ENCODE data around the gene PSMD11.

PSMD11 gene

DNA sequence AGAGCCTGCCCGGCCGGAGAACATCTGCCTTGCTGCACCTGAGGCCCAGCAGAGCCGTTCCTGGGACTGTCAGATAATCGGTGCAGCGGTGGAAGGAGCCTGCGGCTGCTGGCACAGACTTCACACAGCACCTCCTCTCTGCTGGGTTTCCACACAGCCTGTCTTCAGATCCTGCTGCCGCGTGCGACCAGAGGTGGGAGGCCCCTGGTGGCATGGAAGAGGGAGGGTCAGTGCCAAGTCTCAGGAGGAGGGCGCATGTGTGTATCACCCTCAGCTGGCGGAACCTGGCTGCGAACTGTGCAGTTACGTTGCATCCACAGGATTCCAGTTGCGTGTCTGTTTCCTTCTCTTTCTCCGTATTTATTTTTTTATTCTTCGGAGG is 45.8 kb downstream of the PSMD11 start:
- DNase-seq (ENCODE audit: low spot score): no peak

DNA sequence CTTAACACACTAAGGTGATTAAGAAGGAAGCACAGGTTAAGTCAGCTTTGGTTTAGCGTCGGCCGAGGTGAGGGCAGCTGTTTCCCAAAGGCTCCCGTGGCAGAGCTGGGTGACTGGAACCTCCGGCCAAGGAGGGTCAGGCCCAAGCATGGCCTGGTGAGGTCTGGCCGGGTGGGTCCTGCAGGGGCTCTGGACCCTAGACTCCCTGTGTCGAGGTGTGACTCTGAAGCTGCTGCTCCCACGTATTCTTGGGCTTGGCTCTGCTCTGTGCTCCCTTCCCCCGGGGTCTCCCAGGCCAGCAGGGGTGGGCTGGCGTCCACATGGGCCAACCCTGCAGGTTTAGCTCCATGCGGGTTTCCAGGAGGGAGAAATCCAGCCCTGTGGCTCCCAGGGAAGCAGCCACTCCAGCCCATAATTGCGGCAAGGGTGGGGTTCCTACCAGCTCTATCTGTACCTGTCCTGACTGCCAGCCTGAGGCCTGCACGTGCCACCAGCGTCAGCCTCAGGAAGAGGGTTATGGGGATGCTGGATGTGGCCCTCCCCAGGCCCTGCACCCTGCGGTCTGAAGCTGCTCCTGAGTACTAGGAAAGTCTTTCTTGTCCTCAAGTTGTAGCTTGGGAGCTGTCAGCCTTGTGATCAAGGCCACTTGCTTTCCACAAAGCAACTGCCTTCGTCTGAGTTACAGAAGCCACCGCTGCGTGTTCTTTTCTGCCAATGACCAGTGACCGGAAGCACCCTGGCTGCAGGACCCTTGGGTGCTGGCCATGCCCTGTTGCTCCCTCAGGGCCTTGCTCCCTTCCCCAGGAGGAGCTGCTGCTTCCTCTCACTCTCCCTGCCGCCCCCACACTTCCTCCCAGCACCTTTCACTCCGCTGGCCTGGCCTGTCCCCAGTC is 47.3 kb downstream of the PSMD11 start:
- DNase-seq (ENCODE audit: low spot score): peak; percentile 28

DNA sequence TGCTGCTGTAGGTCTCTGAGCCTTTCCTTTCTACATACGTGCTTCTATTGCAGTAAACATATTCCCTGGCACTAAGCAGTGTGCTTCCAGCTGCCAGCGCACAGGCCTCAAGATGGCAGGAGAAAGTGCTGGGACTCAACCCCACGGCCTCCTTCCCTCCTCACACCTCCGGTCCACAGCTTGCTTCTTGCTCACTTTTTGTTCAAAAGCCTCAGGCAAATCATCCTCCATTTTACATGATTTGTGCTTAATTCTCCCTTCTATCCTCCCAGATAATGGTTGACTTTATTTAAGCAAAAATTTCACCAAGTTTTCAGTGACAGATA is 47.9 kb downstream of the PSMD11 start:
- no peak for DNase-seq (ENCODE audit: low spot score)

DNA sequence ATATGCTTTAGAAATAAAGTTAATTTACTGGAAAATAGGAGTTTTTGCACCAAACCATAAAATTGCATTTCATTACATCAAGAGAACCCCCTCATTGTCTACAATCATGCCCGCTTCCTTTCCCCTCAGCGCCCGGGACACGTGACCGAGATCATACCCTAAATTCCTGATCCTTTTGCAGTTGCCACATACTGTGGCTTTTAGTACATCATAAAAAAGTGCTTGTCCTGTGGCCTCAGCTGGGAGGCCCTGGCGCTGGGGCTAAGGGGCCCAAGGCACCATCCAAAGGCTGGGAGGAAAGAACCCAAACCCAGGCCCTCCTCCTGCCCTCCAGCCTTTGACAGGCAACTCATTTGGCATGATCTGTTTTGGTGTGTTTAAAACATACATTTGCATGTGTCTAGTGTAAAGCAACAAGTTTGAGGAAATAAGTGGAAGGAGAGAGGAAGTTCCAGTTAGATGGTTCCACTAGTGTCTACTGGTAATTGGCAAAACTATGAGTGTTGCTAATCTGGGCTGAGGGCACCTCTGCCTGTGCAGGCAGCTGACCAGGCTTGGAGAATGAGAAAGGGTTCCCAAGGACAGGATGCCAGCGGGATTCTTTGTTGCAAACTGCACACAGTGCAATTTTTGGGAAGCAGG is 48.5 kb downstream of the PSMD11 start:
- no peak for DNase-seq (ENCODE audit: low spot score)

DNA sequence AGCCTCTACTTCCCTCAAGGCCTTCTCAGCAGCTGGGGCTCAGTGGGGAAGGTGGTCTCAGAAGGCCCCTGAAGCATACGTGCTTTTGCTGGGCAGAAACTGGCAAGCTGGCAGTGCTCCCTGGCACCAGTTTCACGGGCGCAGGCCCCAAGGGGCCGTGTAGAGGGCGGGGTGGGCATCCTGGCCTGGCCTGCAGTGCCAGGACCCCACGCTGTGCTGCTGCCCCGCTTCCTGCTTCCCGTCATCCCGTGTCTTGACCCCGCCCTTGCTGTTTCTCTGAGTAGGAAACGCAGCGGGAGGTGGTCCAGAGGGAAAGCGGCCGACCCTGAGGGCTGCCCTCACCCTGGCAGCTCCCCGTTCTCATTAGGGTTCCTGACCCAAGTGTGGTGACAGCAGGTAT is 49.3 kb downstream of the PSMD11 start:
- no peak for DNase-seq (ENCODE audit: low spot score)

DNA sequence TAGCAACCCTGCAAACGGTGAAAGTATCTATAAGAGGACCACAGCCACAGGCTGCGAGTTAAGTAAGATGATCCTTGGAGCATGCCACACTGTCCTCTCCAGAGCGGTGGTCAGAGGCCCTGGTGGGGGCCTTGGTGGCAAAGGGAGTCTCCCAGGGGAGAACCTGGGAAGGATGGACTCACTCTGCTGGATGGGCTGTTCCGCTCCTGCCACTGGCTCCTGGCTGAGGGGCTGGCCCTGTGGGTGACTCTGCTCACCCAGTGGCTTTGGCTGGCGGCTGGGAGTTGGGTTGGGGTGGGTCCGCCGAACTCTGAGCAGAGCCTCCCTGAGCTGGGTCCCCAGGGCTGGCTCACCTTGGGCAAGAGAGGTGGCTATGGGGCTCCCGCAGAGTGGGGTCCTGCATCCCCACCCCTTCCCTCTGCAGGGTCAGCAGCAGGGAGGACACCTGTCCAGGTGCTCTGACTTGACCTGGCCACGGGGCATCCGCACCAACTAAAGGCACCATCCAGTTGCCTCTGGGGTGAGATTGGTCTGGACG is 49.7 kb downstream of the PSMD11 start:
- DNase-seq (ENCODE audit: low spot score): no peak

DNA sequence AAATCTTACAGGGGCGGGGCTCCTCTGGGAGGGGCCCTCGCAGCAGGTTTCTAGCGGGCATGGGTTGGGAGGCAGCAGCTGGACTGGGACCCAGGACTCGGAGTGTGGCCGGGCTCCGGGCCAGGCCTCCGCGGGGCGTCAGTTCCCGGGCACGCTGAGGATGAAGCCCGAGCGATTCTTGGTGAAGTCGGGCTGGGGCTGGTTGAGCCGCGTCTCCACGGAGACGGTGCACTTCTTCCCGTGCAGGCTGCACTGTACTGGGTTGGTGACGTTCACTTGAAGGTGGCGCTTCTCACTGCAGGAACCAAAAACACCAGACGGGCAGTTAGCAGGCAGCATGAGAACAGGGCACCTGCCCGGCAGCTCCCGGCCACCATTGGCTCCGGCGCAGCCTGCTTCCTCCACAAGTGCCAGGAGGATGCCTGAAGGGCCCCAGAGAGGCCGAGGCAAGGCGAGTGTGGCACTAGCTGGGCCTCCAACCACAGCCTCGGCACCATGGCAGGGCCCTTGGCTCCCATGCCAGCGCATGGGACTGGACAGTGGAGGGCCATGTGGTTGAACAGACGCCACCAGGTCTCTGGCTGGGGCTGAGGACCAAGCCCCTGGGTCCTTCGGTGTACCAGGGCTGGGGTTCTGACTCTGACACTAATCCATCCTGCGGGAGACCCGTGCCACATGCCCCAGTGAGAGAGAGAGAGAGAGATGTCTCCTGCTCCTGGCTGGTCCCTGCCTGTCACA is 50.5 kb downstream of the PSMD11 start:
- no peak for DNase-seq (ENCODE audit: low spot score)

DNA sequence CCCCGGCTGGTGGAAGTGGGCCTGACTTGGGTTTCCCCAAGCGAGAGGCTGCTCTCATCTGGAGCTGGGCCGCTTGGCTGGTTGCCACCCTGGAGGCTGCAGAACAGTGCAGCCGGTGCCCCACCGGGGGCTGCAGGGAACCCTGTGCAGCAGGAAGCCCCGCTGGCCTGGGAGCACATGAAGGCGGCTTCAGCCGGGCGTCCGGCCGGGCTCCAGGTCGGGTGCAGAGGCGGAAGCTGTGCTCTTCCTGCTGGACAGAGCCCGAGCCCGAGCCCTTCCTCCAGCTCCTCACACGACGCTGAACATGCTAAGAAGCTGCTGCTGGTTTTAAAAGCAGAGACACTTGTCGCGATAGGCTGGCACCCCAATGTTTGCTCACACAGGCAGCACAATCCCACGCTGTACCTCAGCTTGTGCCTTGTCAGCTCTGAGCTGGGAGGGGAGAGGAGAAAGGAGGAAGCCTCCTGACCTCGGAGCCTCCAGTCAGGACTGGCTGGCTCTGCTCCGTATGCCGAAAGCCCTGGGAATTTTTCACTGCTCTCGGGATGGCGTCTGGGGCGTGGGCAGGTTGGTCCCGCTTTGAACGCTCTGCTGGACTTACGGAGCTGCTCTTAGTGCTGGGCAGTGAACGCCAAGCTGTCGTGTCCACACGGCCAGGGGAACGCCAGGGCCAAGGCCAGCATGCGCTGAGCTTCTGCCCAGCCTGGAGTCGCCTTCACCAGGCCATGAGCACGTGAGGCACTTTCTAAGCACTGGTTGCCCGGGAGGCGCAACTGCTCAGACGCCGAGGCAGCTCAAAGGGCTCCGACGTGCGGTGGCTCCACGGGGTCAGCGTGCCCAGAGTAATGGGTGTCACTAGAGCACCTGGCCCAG is 51.3 kb downstream of the PSMD11 start:
- no peak for DNase-seq (ENCODE audit: low spot score)

DNA sequence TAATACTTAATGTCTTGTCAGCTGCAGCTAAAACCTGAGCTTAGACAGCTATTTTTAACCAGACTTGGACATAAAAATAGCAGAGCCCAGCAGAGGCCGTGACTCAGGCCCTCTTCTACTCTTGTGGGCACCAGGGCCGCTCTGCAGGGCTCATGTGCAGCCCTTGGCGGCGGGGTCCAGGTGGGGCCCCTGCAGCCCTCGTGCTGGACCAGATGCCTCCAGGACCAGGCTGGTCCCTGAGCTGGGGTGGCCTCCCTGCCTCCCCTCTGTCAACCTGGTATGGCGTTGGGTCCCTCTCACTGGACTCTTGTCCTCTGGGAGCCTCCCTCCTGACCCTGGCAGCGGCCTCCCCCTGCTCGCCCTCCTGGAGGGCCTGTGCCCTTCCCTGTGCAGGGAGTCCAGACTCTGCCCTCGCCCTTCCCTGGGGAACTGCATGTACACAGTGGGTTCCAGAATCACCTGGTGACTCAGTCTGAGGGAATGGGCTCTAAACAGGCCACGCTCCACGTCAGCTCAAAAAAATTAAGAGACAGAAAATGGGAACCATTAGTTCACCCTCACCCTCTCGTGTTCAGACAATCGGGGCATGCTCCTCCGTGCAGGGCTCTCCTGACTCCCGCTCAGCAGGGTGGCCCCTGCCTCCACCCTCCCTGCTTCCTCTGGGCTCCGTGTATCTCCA is 52.2 kb downstream of the PSMD11 start:
- no peak for DNase-seq (ENCODE audit: low spot score)

DNA sequence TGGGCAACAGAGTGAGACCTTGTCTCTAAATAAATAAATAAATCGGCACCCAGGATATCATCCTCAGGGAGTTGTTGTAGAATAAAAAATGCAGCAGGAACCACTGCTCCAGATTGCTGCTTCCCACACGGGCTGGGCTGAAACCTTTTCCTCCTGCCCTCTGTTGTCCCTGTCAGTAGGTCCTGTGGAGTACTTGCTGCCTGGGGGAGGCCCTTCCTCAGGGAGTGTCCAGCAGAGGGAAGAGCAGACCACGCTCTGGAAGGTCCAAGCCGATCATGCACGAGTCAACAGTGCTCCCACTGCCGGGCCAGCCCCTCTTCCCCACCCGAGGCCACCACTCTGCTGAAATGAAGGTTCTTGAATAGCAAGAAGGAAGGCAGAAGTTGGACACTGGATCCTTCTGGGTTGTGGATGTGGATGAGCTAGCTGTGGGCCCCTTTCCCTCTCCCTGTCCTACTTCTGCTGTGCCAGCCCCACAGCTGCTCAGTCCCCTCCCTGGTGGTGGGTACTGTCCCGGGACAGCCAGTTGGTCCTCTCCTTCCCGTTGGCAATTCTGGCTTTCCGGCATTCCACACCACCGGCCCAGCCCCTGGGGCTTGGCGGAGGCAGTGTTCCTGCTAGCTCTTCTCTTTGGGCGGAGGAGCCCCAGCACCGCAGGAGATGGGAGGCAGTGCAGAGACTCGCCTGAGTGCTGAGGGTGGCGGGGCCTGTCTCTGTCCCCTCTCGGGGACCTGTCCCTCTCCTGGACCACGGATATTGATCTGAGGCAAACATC is 53.3 kb downstream of the PSMD11 start:
- DNase-seq (ENCODE audit: low spot score): no peak

DNA sequence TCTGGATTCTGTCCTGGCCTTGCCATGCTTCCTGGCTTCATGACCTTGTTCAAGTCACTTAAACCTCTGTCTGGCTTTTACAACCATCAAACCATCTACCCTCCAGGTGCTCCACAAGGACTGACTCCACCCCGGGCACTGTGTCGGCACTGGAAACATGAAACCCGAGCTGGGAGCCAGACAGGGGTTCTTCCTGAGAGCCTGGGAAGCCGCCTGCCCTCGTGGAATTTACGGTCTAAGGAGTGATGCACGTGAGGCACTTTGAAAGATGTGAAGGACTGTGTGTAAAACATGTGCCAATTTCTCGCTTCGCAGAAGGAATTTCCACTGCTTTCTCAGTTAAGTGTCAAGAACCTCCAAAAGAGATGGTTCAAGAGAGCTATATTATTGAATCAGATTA is 54.1 kb downstream of the PSMD11 start:
- DNase-seq (ENCODE audit: low spot score): no peak

DNA sequence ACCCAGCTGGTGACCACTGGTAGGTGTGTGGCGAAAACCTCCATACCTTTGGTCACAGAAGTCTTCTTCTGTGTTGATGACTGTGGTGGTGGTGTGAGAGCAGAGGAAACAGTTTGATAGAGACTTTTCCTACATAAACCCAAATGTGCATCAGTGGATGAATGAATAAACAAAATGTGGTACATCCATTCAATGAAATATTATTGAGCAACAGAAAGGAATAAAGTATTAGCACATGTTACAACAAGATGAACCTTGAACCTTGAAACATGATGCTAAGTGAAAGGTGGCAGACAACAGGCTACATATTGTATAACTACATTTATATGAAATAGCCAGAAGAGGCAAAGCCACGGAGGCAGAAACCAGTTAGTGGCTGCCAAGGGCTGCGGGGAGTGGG is 57.7 kb downstream of the PSMD11 start:
- no peak for DNase-seq (ENCODE audit: low spot score)

DNA sequence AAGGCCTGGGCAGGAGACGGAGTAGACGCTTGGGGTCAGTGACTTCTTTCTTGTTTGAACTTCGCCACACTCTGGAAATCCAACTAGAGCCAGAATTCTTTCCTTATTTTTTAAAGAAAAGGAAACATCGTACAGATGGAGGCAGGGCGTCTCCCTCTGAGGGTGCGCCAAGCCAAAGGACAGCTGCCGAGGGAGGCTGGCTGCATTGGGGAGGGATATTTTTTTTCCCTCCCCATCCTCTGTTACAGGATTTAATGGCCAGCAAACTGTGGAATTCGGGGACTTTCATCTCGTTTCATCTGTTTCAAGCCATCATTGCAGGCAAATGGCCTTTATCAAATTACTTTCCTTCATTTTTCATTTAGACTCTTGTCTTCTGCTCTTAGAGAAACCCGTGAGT is 58.4 kb downstream of the PSMD11 start:
- DNase-seq (ENCODE audit: low spot score): no peak

DNA sequence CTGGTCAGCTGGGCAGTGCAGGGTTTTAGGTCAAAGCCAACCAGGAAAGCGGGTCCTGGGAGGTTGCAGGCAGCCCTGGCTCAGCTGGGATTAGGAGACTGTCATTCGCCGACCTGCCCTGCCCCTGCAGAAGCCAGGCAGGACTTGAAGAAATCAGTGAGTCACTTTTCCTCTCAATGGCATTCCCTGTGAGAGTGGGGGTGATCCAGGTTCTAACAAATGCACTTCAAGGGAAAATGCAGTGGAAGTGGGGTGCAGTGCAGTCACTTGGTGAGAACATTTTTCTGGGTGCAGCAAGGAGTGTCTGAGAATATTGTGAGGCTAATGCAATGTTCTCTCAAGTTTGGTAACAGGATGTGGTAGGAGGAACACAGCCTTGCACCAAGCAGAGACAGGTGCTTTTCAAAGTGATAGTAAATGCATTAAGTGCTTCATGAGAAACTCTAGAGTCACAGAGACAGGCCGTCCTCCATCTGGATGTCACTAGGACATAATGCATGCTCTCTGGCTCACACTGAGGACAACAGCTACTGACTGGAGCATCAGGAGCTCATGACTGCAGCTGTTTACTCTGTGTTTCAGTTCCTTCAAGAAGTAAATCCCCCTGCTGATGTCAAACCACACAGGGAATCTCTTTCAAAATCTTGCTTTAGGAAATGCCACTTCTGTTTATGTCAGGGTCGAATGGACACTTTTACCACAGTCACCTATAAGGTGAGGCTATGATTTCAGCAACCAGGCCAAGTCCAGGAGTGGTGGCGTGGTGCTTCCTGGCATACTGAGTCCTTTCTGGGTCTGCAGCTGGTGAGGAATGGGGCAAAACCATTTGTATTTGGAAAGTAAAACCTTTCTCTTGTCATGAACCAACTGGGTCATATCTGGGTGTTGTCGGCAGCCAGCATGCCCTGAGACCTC is 59.2 kb downstream of the PSMD11 start:
- no peak for DNase-seq (ENCODE audit: low spot score)

DNA sequence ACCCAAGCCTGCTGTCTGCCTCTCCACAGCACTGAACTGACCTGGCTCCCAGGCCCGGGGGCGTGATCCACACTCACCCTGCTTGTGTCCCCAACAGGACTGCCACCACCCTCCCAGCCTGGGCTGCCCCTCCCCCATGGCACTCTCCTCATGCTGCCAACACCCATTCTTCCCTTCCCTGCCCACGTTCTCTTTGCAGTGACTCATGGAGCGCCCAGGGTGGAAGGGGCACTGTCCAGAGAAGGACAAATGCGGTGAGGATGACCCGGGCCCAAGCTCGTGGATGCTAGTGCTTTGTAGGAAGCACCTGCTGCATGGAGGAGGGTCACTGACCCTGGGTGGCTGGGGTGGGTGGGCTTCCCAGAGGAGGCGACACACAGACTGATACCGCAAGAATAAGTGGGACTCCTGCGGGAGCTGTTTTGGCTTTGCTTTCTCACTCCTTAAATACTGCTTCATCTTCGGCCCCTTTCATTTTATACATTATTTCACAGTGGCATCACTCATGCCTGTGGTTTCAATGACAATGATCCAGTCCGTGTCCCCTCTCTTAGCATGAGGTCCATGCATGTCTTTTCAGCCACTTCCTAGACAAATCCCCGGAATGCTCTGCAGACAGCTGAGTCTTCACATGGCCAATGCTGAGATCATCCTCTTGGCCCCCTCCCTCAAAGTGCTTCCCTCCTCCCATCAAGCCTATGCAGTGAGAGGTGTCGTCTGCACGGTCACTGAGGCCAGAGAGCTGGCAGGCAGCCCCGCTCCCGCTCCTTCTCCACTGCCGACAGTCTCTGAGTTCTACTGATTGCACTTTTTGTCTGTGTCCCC is 60.1 kb downstream of the PSMD11 start:
- DNase-seq (ENCODE audit: low spot score): no peak

DNA sequence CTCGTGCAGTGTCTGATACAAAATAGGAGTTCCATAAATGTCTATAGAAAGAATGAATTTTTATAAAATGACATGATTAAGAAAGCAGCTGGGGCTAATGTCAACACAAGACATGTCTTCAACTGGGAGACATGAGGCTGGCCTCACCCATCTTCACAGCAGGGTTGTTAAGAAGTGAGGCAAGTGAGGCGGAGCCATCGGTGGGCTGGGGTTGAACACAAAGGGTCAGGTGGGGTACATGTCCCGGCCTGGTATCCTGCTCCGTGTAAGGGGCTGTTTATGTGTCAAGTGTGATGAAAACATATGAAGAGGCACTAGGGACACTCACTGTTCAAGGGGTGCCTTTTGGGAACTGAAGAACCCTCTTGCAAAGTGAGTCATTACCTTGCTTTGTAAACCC is 64.6 kb downstream of the PSMD11 start:
- DNase-seq (ENCODE audit: low spot score): no peak

DNA sequence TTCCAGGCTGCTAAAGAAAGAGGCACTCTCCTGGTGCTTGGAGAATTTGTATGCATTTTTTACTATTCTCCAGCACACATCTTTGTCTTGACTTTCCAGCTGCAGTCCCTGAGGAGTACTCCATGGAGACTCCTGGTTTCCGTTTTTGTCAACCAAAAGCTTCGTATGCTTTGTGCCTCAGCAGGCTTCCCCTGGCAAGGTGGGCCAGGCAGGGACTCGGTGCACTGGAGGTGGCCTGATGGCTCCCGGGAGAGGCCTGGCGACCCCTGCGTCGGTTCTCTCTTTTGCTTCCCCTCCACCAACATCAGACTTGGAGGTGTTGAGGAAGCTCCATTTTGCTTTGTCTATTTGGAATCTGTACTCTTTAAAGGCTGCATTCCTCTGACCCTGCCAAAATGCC is 66.2 kb downstream of the PSMD11 start:
- no peak for DNase-seq (ENCODE audit: low spot score)

DNA sequence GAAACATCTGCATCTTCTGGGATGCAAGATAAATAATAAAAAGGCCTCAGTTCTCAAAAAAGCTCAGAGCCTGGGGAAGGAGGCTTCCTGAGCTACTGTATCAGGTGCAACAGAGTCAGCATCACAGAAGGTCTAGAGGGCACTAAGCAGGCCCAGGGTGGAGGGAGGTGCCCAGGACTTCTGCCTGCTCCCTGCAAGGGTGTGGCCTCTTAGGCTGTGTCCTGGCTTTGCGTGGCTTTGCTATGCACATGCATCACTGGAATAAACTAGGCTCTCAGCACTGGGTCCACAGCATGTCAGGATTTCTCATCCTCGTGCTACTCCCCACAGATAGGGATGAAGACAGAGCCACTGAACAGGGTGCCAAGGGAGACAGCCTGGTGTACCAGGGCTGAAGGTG is 68.0 kb downstream of the PSMD11 start:
- no peak for DNase-seq (ENCODE audit: low spot score)

DNA sequence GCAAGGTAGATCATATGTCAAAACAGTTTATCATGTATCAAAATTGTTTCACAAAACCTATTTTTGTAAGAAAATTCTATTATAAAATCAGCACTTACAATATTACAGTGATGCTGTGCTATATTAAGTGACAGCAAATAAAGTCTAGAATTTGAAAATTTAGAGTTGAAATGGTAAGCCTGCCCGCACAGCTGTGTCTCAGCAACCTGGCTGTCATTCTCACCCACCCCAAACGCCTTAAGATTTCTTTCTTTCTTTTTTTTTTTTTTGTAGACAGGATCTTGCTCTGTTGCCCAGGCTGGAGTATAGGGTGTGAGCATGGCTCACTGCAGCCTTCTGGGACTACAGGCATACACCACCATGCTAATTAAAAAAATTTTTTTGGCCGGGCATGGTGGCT is 69.3 kb downstream of the PSMD11 start:
- DNase-seq (ENCODE audit: low spot score): no peak

Measured in COLO829 (cell line).